ENCODE measurements around the gene MAGI1. TPM values are rescaled to one million over a fixed set of nuclear protein-coding genes. Genes with fewer than 3 reads are reported as not detected.

Gene MAGI1
- polyA plus RNA-seq, 3 donors = not detected

DNA sequence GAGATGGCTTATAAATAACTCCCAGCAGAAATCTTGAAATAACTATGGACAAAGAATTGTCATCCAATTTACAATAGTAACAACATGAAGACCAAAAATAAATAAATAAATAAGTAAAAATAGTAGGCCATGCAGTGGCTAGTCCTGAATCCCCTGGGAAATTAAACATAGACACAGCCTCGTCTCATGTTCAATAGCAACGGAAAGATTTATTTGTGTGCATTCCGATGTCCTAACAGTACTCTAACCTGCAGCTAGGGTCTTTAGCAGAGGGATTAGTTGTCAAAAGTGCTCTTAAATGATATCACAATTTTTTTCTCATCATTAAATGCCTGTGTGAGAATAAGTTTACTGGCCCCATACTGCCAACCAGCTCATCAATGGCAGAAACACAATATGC, 474.2 kb downstream of the MAGI1 start:
- no peak overlapping the region for H3K4me3 Mint-ChIP-seq
- Histone ChIP-seq H3K4me2 (replicated peaks; ENCODE audit: extremely low read depth, low read length, poor library complexity, severe bottlenecking) (no peak overlapping the region), H3K9me3 (replicated peaks in 1 of 2; ENCODE audit: control insufficient read depth in 1 of 2, insufficient read depth in 1 of 2, low read length in 2 of 2) (no peaks in the 10 kb centered on the region), H3K4me3 (replicated peaks in 1 of 3; ENCODE audit: low read depth in 2 of 3, low read length in 3 of 3) (no peak overlapping the region), H3K36me3 (replicated peaks in 1 of 2; ENCODE audit: control insufficient read depth in 1 of 2, insufficient read depth in 2 of 2, low read length in 2 of 2) (no peaks in the 10 kb centered on the region), H3K27me3 (ENCODE audit: control insufficient read depth in 2 of 2, insufficient read depth in 2 of 2, low read length in 2 of 2) (no peaks in the 10 kb centered on the region), H3K79me2 (ENCODE audit: insufficient read depth, low read length) (no peaks in the 10 kb centered on the region), H2AFZ (ENCODE audit: insufficient read depth, low read depth, low read length, poor library complexity, severe bottlenecking) (no peak overlapping the region), H4K20me1 (ENCODE audit: insufficient read depth, low read length) (no peaks in the 10 kb centered on the region), H3K9ac (ENCODE audit: insufficient read depth, low read length, poor library complexity, severe bottlenecking) (no peak overlapping the region), H3K4me1 (ENCODE audit: control insufficient read depth in 1 of 2, insufficient read depth in 2 of 2, low read length in 2 of 2) (no peaks in the 10 kb centered on the region), H3K27ac (ENCODE audit: low read depth in 1 of 2, low read length in 2 of 2) (no peak overlapping the region)
- H3K27me3 Mint-ChIP-seq (ENCODE audit: low read depth in 3 of 3) = no peaks in the 10 kb centered on the region
- H3K27ac Mint-ChIP-seq = no peak overlapping the region
- no CpG with 5 or more reads among the region's 3 CpGs for WGBS (ENCODE audit: insufficient coverage)
- TF ChIP-seq, protein P1, sequence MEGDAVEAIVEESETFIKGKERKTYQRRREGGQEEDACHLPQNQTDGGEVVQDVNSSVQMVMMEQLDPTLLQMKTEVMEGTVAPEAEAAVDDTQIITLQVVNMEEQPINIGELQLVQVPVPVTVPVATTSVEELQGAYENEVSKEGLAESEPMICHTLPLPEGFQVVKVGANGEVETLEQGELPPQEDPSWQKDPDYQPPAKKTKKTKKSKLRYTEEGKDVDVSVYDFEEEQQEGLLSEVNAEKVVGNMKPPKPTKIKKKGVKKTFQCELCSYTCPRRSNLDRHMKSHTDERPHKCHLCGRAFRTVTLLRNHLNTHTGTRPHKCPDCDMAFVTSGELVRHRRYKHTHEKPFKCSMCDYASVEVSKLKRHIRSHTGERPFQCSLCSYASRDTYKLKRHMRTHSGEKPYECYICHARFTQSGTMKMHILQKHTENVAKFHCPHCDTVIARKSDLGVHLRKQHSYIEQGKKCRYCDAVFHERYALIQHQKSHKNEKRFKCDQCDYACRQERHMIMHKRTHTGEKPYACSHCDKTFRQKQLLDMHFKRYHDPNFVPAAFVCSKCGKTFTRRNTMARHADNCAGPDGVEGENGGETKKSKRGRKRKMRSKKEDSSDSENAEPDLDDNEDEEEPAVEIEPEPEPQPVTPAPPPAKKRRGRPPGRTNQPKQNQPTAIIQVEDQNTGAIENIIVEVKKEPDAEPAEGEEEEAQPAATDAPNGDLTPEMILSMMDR (IDR thresholded peaks at IDR 0.05) = no peak
- H3K4me1 Mint-ChIP-seq = no peaks in the 10 kb centered on the region
- peaks cover 0 to 5% (median 2%) of the 10 kb centered on the region in 7 donors for H3K9me3 Mint-ChIP-seq
- DNase-seq = no peak
- H3K36me3 Mint-ChIP-seq = no peaks in the 10 kb centered on the region
- intact Hi-C loops (cut with micrococcal nuclease) = no loop called here

DNA sequence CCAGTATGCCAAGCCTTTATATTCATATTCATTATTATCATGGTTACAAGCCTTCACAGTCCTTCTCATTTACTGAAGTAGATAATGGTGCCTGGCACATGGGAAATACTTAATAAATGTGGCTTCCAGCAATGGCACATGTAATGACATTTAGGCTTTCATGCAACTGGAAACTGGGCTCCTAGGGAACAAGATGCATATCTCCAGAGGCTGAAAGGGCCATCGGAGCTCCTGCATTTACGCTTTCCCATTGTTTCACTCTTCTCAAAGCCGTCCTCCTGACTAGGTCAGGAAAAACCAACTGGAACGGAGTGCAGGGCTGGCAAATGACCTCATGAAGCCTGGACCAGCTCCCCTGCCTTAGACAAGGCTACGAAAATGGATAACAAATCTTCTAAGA, 474.9 kb downstream of the MAGI1 start:
- Mint-ChIP-seq H3K36me3 (no peaks in the 10 kb centered on the region), H3K4me1 (no peaks in the 10 kb centered on the region), H3K27me3 (ENCODE audit: low read depth in 3 of 3) (no peaks in the 10 kb centered on the region), H3K9me3 (peaks cover 0 to 5% (median 2%) of the 10 kb centered on the region in 7 donors), H3K4me3 (no peak overlapping the region), H3K27ac (no peak overlapping the region)
- DNase-seq = no peak
- TF ChIP-seq, protein P1 (IDR thresholded peaks at IDR 0.05) = no peak
- no peaks in the 10 kb centered on the region for H3K4me1 ChIP-seq (ENCODE audit: control insufficient read depth in 1 of 2, insufficient read depth in 2 of 2, low read length in 2 of 2)
- 87% methylated on average over 4 of the region's 5 CpGs for WGBS (ENCODE audit: insufficient coverage)
- no peak overlapping the region for H3K4me2 ChIP-seq (replicated peaks; ENCODE audit: extremely low read depth, low read length, poor library complexity, severe bottlenecking)
- H3K27me3 ChIP-seq (ENCODE audit: control insufficient read depth in 2 of 2, insufficient read depth in 2 of 2, low read length in 2 of 2) = no peaks in the 10 kb centered on the region
- no peak overlapping the region for H3K27ac ChIP-seq (ENCODE audit: low read depth in 1 of 2, low read length in 2 of 2)
- H4K20me1 ChIP-seq (ENCODE audit: insufficient read depth, low read length) = no peaks in the 10 kb centered on the region
- no peaks in the 10 kb centered on the region for H3K79me2 ChIP-seq (ENCODE audit: insufficient read depth, low read length)
- no peak overlapping the region for H2AFZ ChIP-seq (ENCODE audit: insufficient read depth, low read depth, low read length, poor library complexity, severe bottlenecking)
- H3K4me3 ChIP-seq (replicated peaks in 1 of 3; ENCODE audit: low read depth in 2 of 3, low read length in 3 of 3) = no peak overlapping the region
- intact Hi-C loops (cut with micrococcal nuclease) = no loop called here
- no peaks in the 10 kb centered on the region for H3K9me3 ChIP-seq (replicated peaks in 1 of 2; ENCODE audit: control insufficient read depth in 1 of 2, insufficient read depth in 1 of 2, low read length in 2 of 2)
- no peak overlapping the region for H3K9ac ChIP-seq (ENCODE audit: insufficient read depth, low read length, poor library complexity, severe bottlenecking)
- no peaks in the 10 kb centered on the region for H3K36me3 ChIP-seq (replicated peaks in 1 of 2; ENCODE audit: control insufficient read depth in 1 of 2, insufficient read depth in 2 of 2, low read length in 2 of 2)

Measured in CD14-positive monocyte (primary cell).